NOMO-1 treated with DMSO at 0.1 percent for 48 hours (cell line): ENCODE data around the gene OR10A5.
"Not testable (repeated sequence)": the region's sequence is repeated elsewhere in the genome, so short reads cannot be mapped to it uniquely, and the experiment has no call there.

Experiments used
- DNase-seq: peaks from one replicate; lab custom pipeline; 2025; ENCODE audit not compliant: unreplicated experiment; lab: John Stamatoyannopoulos, UW

OR10A5 gene

DNA sequence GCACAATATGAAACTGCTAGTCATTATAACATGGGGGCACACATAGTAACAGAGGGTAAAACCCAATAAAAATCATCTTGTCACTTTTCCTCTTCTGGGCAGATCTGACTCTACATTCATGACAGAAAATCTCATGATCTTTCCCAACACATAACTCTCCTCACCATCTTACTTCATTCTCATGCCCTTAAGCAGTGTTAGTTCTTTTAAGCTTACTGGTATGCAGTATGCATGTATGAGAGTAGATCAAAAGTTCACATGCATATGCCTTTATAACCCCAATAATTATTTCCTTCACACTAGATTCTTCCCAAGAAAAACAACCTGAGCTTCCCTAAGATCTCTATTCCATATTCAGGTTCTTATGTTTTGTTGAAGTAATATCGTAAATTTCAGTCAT, 25.8 kb downstream of the OR10A5 start:
- no peak for DNase-seq

DNA sequence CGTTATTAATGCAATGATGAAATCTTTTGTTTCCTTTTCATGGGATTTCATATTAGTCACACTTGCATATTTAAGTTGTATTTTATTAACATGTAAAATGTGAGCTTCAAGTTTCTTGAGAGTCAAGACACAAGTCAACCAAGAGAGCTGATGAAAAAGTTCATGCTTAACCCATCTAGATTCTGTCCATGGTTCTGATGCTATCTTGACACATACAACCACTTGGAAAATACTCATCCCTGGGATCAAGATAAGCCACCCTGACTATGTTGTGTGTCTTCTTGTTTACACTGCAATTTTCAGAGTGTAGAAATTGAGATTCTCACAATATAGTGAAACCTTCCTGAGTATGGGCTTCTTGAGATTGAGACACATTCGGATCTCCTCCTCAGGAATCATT, 30.3 kb downstream of the OR10A5 start:
- no peak for DNase-seq

DNA sequence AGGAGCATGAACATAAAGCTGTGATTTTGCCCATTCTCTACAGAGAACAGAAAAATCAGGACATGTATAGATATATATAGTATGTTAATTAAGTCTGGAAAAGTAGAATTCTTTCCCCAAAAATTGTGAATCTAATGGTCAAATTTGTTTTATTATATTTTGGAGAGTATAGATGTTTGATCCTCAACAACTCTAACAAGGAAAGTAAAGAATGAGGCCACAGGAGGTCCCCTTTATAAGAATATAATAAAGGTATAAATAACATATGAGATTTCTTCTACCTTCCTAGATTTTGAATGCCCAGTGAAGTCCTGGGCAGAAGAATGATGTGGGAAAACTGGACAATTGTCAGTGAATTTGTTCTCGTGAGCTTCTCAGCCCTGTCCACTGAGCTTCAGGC, 30.8 kb downstream of the OR10A5 start, which contains the start of gene OR10A4:
TSS of gene OR10A4 (plus strand) at position 301 of the 400 bp plus-strand sequence. CDS start at position 324, 23 bp downstream.
- no peak for DNase-seq

DNA sequence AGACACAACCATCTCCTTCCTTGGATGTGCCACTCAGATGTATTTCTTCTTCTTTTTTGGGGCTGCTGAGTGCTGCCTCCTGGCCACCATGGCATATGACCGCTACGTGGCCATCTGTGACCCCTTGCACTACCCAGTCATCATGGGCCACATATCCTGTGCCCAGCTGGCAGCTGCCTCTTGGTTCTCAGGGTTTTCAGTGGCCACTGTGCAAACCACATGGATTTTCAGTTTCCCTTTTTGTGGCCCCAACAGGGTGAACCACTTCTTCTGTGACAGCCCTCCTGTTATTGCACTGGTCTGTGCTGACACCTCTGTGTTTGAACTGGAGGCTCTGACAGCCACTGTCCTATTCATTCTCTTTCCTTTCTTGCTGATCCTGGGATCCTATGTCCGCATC, 31.4 kb downstream of the OR10A5 start:
- DNase-seq, result no peak

DNA sequence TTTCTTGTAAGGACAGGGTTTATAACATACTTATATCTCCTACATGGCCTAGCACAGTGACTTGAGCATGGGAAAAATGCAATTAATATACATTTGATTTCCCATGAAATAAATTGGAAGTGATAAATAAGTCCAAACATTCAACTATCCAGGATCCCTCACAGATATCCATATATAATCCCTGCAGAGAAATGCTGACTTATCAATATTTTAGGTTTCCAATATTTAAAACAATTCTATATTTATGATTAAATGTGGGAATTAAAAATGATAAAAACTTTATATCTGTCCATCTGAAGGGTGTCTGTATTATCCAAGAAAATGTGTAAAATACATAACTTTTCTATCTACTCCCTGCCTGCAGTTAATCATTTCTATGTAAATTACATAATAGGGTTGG, 37.3 kb downstream of the OR10A5 start:
- no peak for DNase-seq

DNA sequence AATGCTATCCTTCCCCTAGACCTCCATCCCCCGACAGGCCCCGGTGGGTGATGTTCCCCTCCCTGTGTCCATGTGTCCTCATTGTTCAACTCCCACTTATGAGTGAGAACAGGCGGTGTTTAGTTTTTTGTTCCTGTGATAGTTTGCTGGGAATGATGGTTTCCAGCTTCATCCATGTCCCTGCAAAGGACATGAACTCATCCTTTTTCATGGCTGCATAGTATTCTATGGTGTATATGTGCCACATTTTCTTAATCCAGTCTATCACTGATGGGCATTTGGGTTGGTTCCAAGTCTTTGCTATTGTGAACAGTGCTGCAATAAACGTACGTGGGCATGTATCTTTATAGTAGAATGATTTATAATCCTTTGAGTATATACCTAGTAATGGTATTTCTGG, 42.2 kb downstream of the OR10A5 start:
- DNase-seq, result not testable (repeated sequence)

DNA sequence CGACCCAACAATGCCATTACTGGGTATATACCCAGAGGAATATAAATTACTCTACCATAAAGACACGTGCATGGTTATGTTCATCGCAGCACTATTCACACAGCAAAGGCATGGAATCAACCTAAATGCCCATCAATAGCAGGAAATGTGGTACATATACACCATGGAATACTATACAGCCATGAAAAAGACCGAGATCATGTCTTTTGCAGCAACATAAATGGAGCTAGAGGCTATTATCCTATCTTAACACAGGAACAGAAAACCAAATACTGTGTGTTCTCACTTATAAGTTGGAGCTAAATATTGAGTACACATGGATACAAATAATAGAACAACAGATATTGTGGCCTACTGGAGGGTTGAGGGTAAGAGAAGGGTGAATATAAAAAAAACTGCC, 43.3 kb downstream of the OR10A5 start:
- DNase-seq, result no peak

DNA sequence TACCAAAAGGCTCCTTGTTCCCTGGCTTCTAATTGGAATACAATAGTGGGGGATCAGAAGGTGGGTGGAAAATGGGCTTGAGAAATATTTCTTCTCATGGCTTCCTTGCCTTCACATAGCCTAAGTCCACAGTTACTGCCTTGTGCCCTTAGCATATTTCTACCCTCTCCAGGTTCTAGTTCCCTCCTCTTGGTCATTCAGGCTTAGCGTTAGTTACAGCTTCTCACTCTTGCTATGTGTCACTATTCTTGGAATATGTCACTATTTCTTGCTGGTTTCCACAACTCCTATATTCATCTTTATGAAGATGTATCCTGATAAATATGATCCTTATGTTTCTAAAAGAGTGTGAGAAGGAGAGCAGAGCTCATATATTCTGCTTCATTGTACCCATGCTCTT, 44.4 kb downstream of the OR10A5 start:
- no peak for DNase-seq

DNA sequence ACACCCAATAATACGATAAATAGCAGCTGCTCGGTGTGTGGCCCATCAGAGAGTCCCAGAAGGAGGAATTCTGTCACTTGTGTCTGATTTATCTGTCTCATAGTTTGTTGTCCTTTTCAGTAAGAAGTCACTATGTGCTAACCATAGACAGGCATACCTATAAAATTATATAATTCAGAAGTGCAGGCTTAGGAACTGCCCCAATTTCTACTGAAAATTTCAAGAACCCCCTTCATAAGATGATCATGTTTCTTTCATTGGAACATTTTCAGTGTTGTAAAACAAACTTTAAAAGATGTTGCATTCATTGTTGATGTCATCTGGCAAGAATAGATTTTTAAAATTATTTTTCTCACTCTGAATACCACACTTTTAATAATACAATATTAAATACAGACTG, 46.9 kb downstream of the OR10A5 start, which contains the start of gene OR2D2:
TSS of gene OR2D2 (minus strand) at position 101 of the 400 bp plus-strand sequence. CDS start at position 101, 0 bp downstream.
- DNase-seq, result no peak

DNA sequence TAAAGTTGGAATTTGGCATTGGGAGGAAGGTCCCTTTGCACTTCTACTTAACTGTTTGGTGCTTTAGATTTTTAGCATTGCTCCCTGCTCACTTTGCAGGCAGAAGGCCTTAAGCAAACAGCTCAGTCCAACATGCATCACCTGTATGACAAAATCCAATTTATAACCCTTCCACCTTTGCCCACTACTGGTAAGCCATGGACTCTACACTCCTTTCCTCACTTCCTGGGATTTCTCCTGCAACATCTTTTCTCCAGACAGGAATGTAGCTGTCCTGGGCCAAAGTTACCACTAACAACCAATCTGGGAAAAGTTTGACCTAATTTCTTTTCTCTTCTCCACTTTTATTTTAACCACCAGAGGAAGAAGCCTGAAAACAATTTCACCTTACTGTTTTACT, 48.6 kb downstream of the OR10A5 start:
- DNase-seq, result no peak

DNA sequence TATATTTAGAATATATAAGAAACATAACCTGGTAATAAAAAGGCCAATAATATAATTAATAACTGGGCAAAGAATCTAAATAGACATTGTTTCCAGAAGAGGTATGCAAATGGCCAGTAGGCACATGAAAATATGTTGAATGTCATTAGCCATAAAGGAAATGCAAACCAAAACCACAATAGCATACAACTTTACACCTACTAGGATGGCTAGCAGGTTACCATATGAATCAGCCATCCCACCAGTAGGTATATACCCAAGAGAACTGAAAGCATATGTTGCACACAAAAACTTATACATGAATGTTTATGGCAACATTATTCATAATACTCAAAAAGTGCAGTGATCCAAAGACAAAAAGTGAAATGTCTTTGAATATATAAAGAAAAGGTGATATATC, 49.5 kb downstream of the OR10A5 start:
- DNase-seq, result no peak
